GM18951 (cell line): Measurements from ENCODE around the gene SYT11.
"Not testable (repeated sequence)": the region's sequence is repeated elsewhere in the genome, so short reads cannot be mapped to it uniquely, and the experiment has no call there.

ENCODE experiments used
- POLR2A ChIP-seq: IDR thresholded peaks from 4 replicates; pipeline ENCODE4 v1.6.1; 2011; ENCODE audit warnings: mild to moderate bottlenecking; ENCODE audit not compliant: insufficient read length, insufficient read depth; ENCODE audit errors: extremely low read depth
- in situ Hi-C: fragments of 300-500 bp; cut with MboI; formaldehyde crosslinking; loops from one replicate; pipeline ENCODE4 v1.12.0; 2022; ENCODE audit warnings: low sequenced_read_pairs, mixed read lengths, inconsistent platforms; ENCODE audit not compliant: unreplicated experiment

Gene SYT11

GRCh38 chr1:155859234-155859829 lies at the start of gene SYT11:
SYT11 (plus strand) TSS chr1:155859567; CDS start chr1:155859762, 195 bp downstream.
- in situ Hi-C loops, result no loop called here
- peak; percentile 48 for TF ChIP-seq POLR2A

- in situ Hi-C loops, result no loop called here
- no peak for TF ChIP-seq POLR2A
Measured at GRCh38 chr1:155812878-155813277, 46.5 kb upstream of the SYT11 start.

GRCh38 chr1:155813672-155814071 lies 45.7 kb upstream of the SYT11 start:
- in situ Hi-C loops, result no loop called here
- no peak for TF ChIP-seq POLR2A

- no peak for TF ChIP-seq POLR2A
- in situ Hi-C loops, result no loop called here
Measured at GRCh38 chr1:155816351-155816750, 43.0 kb upstream of the SYT11 start.

- in situ Hi-C loops, result no loop called here
- TF ChIP-seq POLR2A, result no peak
Measured at GRCh38 chr1:155827450-155827849, 31.9 kb upstream of the SYT11 start.

- TF ChIP-seq POLR2A, result no peak
- in situ Hi-C loops, result no loop called here
Measured at GRCh38 chr1:155831279-155831976, 27.9 kb upstream of the SYT11 start.

- in situ Hi-C loops, result no loop called here
- no peak for TF ChIP-seq POLR2A
Measured at GRCh38 chr1:155833665-155834295, 25.6 kb upstream of the SYT11 start.

GRCh38 chr1:155834296-155834926 lies 25.0 kb upstream of the SYT11 start:
- in situ Hi-C loops, result no loop called here
- TF ChIP-seq POLR2A, result no peak

- in situ Hi-C loops, result not testable (repeated sequence)
Measured at GRCh38 chr1:155834927-155835399, 24.4 kb upstream of the SYT11 start.

- no peak for TF ChIP-seq POLR2A
- in situ Hi-C loops, result no loop called here
Measured at GRCh38 chr1:155835548-155835947, 23.8 kb upstream of the SYT11 start.

GRCh38 chr1:155840386-155840785 lies 19.0 kb upstream of the SYT11 start:
- no peak for TF ChIP-seq POLR2A
- in situ Hi-C loops, result no loop called here

- no peak for TF ChIP-seq POLR2A
- in situ Hi-C loops, result no loop called here
Measured at GRCh38 chr1:155844860-155845421, 14.4 kb upstream of the SYT11 start.

GRCh38 chr1:155847823-155848529 lies 11.4 kb upstream of the SYT11 start:
- no peak for TF ChIP-seq POLR2A
- in situ Hi-C loops, result no loop called here
